Neural cell (in vitro differentiated cells): ENCODE data around the gene SPATA45. TPM values are rescaled to one million over a fixed set of nuclear protein-coding genes. Genes with fewer than 3 reads are reported as not detected.

Experiments used
- H2AFZ ChIP-seq: fragments of 200-600, 300-800 bp; sonication (generic), shearing (Covaris generic); 2 replicates; pipeline ENCODE4 v1.6.0; 2014; ENCODE audit warnings: low read depth, mild to moderate bottlenecking, antibody characterized with exemption, low read length, moderate library complexity
- H3F3A ChIP-seq: fragments of 200-600 bp; shearing (Covaris generic); 2 replicates; pipeline ENCODE4 v1.6.1; 2016; ENCODE audit warnings: mild to moderate bottlenecking, moderate library complexity, mixed read lengths, antibody characterized with exemption, low read length; ENCODE audit not compliant: insufficient read depth, poor library complexity, severe bottlenecking
- H3K27ac ChIP-seq: fragments of 200-600, 300-800 bp; sonication (generic), shearing (Covaris generic); 2 replicates; pipeline ENCODE4 v1.5.1; 2014; ENCODE audit warnings: mild to moderate bottlenecking, low read length, moderate library complexity
- H3K27me3 ChIP-seq: fragments of 300-800, 200-600 bp; sonication (generic), shearing (Covaris generic); 2 replicates; pipeline ENCODE4 v1.6.0; 2014; ENCODE audit warnings: mild to moderate bottlenecking, low read depth, low read length, moderate library complexity; ENCODE audit not compliant: insufficient read depth
- H3K36me3 ChIP-seq: fragments of 300-800, 200-600 bp; sonication (generic), shearing (Covaris generic); 2 replicates; pipeline ENCODE4 v1.5.1; 2014; ENCODE audit warnings: mild to moderate bottlenecking, antibody characterized with exemption, low read length, moderate library complexity; ENCODE audit not compliant: insufficient read depth
- H3K4me2 ChIP-seq: fragments of 300-800, 200-600 bp; sonication (generic), shearing (Covaris generic); 2 replicates; pipeline ENCODE4 v1.6.0; 2014; ENCODE audit warnings: mild to moderate bottlenecking, low read length
- H3K4me3 ChIP-seq: fragments of 300-800, 200-600 bp; sonication (generic), shearing (Covaris generic); 2 replicates; pipeline ENCODE4 v1.5.1; 2014; ENCODE audit warnings: mild to moderate bottlenecking, low read length, moderate library complexity
- H3K79me2 ChIP-seq: fragments of 200-600 bp; shearing (Covaris generic); replicated peaks from 2 replicates; pipeline ENCODE4 v1.6.0; 2014; ENCODE audit warnings: mild to moderate bottlenecking, low read length, moderate library complexity; ENCODE audit not compliant: insufficient read depth
- H3K9ac ChIP-seq: fragments of 300-800, 200-600 bp; sonication (generic), shearing (Covaris generic); 2 replicates; pipeline ENCODE4 v1.6.1; 2016; ENCODE audit warnings: mild to moderate bottlenecking, low read length, mixed read lengths
- H3K9me2 ChIP-seq: fragments of 200-600 bp; shearing (Covaris generic); 2 replicates; pipeline ENCODE4 v1.6.1; 2016; ENCODE audit warnings: mild to moderate bottlenecking, low read length, mixed read lengths; ENCODE audit not compliant: insufficient read depth
- H3K9me3 ChIP-seq: fragments of 200-600, 300-800 bp; sonication (generic), shearing (Covaris generic); 2 replicates; pipeline ENCODE4 v1.6.1; 2016; ENCODE audit warnings: mild to moderate bottlenecking, mixed run types, low read length, moderate library complexity, mixed read lengths
- H4K20me1 ChIP-seq: fragments of 200-600 bp; shearing (Covaris generic); 2 replicates; pipeline ENCODE4 v1.6.1; 2016; ENCODE audit warnings: mild to moderate bottlenecking, mixed run types; ENCODE audit not compliant: insufficient read depth
- CTCF ChIP-seq: fragments of 450-650 bp; IDR thresholded peaks from 2 replicates; pipeline ENCODE4 v1.5.1; 2014; ENCODE audit warnings: antibody characterized with exemption, mild to moderate bottlenecking, moderate library complexity; ENCODE audit not compliant: poor library complexity, severe bottlenecking
- EP300 ChIP-seq: fragments of 450-650 bp; conservative IDR thresholded peaks from 2 replicates; pipeline ENCODE4 v1.6.1; 2014; ENCODE audit warnings: antibody characterized with exemption, mild to moderate bottlenecking, moderate library complexity; ENCODE audit not compliant: poor library complexity, severe bottlenecking
- EZH2 ChIP-seq: fragments of 200-600, 300-800 bp; shearing (Covaris generic), sonication (generic); IDR thresholded peaks from 2 replicates; pipeline ENCODE4 v1.6.1; 2014; ENCODE audit warnings: antibody characterized with exemption, low read length, borderline replicate concordance, mild to moderate bottlenecking; ENCODE audit not compliant: insufficient read depth, poor library complexity, severe bottlenecking
- MXI1 ChIP-seq: fragments of 450-650 bp; conservative IDR thresholded peaks from 2 replicates; pipeline ENCODE4 v1.6.1; 2014; ENCODE audit warnings: antibody characterized with exemption, mild to moderate bottlenecking; ENCODE audit not compliant: poor library complexity, severe bottlenecking
- POLR2AphosphoS5 ChIP-seq: IDR thresholded peaks from 2 replicates; pipeline ENCODE4 v1.6.1; 2012
- RAD21 ChIP-seq: fragments of 450-650 bp; conservative IDR thresholded peaks from 2 replicates; pipeline ENCODE4 v1.6.1; 2014; ENCODE audit warnings: antibody characterized with exemption, mild to moderate bottlenecking, moderate library complexity
- REST ChIP-seq: IDR thresholded peaks from 2 replicates; pipeline ENCODE4 v1.6.1; 2012; ENCODE audit warnings: borderline replicate concordance
- SMC3 ChIP-seq: fragments of 450-650 bp; conservative IDR thresholded peaks from 2 replicates; pipeline ENCODE4 v1.6.1; 2014; ENCODE audit warnings: antibody characterized with exemption, mild to moderate bottlenecking, moderate library complexity; ENCODE audit not compliant: poor library complexity
- TAF1 ChIP-seq: IDR thresholded peaks from 2 replicates; pipeline ENCODE4 v1.6.1; 2012; ENCODE audit warnings: low read depth
- polyA plus RNA-seq: library from polyadenylated mRNA; depleted of rRNA; stranded (reverse); fragments of >200 nt; gene quantifications from 2 replicates; pipeline ENCODE4 v1.2.3, GENCODE V29; 2014

SPATA45 gene
- polyA plus RNA-seq, 1 donor from 2014 or later, result not detected

- Histone ChIP-seq H3K27me3 (no peaks in the 10 kb centered on the region), H3K36me3 (no peaks in the 10 kb centered on the region), H4K20me1 (no peaks in the 10 kb centered on the region), H3K9ac (peak overlapping the region; percentile 88), H3K27ac (peak overlapping the region; percentile 86), H3K4me3 (peak overlapping the region; percentile 97), H3K4me2 (peak overlapping the region; percentile 70), H2AFZ (no peak overlapping the region), H3K9me3 (no peaks in the 10 kb centered on the region), H3K79me2 (peaks cover 29% of the 10 kb centered on the region), H3K9me2 (no peaks in the 10 kb centered on the region), H3F3A (no peaks in the 10 kb centered on the region)
- TF ChIP-seq TAF1 (no peak), RAD21 (no peak), POLR2AphosphoS5 (no peak), MXI1 (no peak), REST (no peak), CTCF (no peak), SMC3 (no peak), EP300 (no peak), EZH2 (no peak)
Observed at GRCh38 chr1:212856755-212857154, 9.3 kb upstream of the SPATA45 start.

- H3K9ac ChIP-seq, result no peak overlapping the region
- H3K4me2 ChIP-seq, result no peak overlapping the region
Observed at GRCh38 chr1:212853658-212854057, 6.2 kb upstream of the SPATA45 start.

GRCh38 chr1:212852105-212852688 lies 4.7 kb upstream of the SPATA45 start:
- no peak overlapping the region for H3K9ac ChIP-seq
- no peaks in the 10 kb centered on the region for H3K9me3 ChIP-seq
- no peaks in the 10 kb centered on the region for H3K36me3 ChIP-seq
- H3K4me2 ChIP-seq, result no peak overlapping the region
- H3K27ac ChIP-seq, result no peak overlapping the region
- H3K79me2 ChIP-seq, result no peaks in the 10 kb centered on the region
- no peaks in the 10 kb centered on the region for H3K9me2 ChIP-seq
- TF ChIP-seq MXI1 (no peak), POLR2AphosphoS5 (no peak), RAD21 (no peak), TAF1 (no peak), EP300 (no peak), SMC3 (no peak), EZH2 (no peak), CTCF (no peak), REST (no peak)
- H4K20me1 ChIP-seq, result no peaks in the 10 kb centered on the region
- no peak overlapping the region for H3K4me3 ChIP-seq
- no peak overlapping the region for H2AFZ ChIP-seq
- H3K27me3 ChIP-seq, result no peaks in the 10 kb centered on the region
- H3F3A ChIP-seq, result no peaks in the 10 kb centered on the region

More at GRCh38 chr1:212853658-212854057, 6.2 kb upstream of the SPATA45 start:
- peaks cover 2% of the 10 kb centered on the region for H3K79me2 ChIP-seq
- no peaks in the 10 kb centered on the region for H3K9me3 ChIP-seq
- H3K4me3 ChIP-seq, result no peak overlapping the region
- no peaks in the 10 kb centered on the region for H4K20me1 ChIP-seq
- no peak overlapping the region for H3K27ac ChIP-seq
- no peak for TF ChIP-seq RAD21
- H3K27me3 ChIP-seq, result no peaks in the 10 kb centered on the region
- H3K36me3 ChIP-seq, result no peaks in the 10 kb centered on the region
- no peaks in the 10 kb centered on the region for H3K9me2 ChIP-seq
- no peak overlapping the region for H2AFZ ChIP-seq
- no peaks in the 10 kb centered on the region for H3F3A ChIP-seq
